Measurements from ENCODE around the gene VANGL2.

DNA sequence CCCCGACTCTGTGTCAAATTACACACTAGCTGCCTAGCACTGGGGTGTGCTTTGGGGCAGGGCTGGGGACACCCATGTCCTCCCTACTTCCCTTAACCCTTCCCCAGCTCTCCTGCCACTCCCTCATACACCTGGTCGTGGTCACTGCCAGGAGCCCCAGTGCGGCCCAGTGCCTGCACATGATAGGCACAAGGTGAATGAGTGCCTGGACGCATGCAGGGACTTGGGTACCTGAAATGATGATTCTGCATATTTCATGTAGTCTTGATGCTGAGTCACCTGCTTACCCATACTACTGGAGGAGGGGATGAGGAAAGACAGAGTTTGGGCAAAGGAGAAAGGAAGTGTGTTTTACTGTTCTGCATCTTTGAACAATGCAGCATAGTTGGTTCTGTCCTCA lies 1.5 kb upstream of the VANGL2 start:
- TF ChIP-seq CTCF (IDR thresholded peaks at IDR 0.05) (no peak), POLR2A (IDR thresholded peaks at IDR 0.05) (no peak)
